Measurements from ENCODE around the gene ZNF324B. TPM values are rescaled to one million over a fixed set of nuclear protein-coding genes. Genes with fewer than 3 reads are reported as not detected.
A peak's percentile ranks its signal among the peaks of the same experiment; 100 is the strongest.
"Not testable (repeated sequence)": the region's sequence is repeated elsewhere in the genome, so short reads cannot be mapped to it uniquely, and the experiment has no call there.

ZNF324B gene
- total RNA-seq, 1 donor from 2014 or later: 8.0 TPM

- Mint-ChIP-seq H3K4me3 (no peak overlapping the region), H3K27me3 (ENCODE audit: low read depth) (no peaks in the 10 kb centered on the region), H3K4me1 (no peaks in the 10 kb centered on the region), H3K9me3 (peaks cover 58% of the 10 kb centered on the region), H3K36me3 (peaks cover 62% of the 10 kb centered on the region), H3K27ac (no peak overlapping the region)
- no peak for DNase-seq (ENCODE audit: low spot score in 2 of 2, unreplicated experiment in 2 of 2)
- no peak for TF ChIP-seq CTCF (IDR thresholded peaks at IDR 0.05; ENCODE audit: unreplicated experiment)
These were observed 21.7 kb upstream of the ZNF324B start for GRCh38 chr19:58429745-58430144.

- H3K9me3 Mint-ChIP-seq: peaks cover 71% of the 10 kb centered on the region
- H3K27ac Mint-ChIP-seq: no peak overlapping the region
- peaks cover 5% of the 10 kb centered on the region for H3K27me3 Mint-ChIP-seq (ENCODE audit: low read depth)
- no peak for DNase-seq (ENCODE audit: low spot score in 2 of 2, unreplicated experiment in 2 of 2)
- H3K4me1 Mint-ChIP-seq: peaks cover 2% of the 10 kb centered on the region
- TF ChIP-seq CTCF (IDR thresholded peaks at IDR 0.05; ENCODE audit: unreplicated experiment): no peak
- no peak overlapping the region for H3K4me3 Mint-ChIP-seq
- H3K36me3 Mint-ChIP-seq: peaks cover 85% of the 10 kb centered on the region
These were observed 17.2 kb upstream of the ZNF324B start for GRCh38 chr19:58434217-58434616.

- H3K4me1 Mint-ChIP-seq: peaks cover 13% of the 10 kb centered on the region
- peaks cover 52% of the 10 kb centered on the region for H3K36me3 Mint-ChIP-seq
- H3K9me3 Mint-ChIP-seq: peaks cover 62% of the 10 kb centered on the region
- TF ChIP-seq CTCF (IDR thresholded peaks at IDR 0.05; ENCODE audit: unreplicated experiment): no peak
- H3K27ac Mint-ChIP-seq: peak within 1 kb of the TSS; percentile 94
- peak; percentile 84 to 85 for DNase-seq (ENCODE audit: low spot score in 2 of 2, unreplicated experiment in 2 of 2)
- peak within 1 kb of the TSS; percentile 84 for H3K4me3 Mint-ChIP-seq
- peaks cover 45% of the 10 kb centered on the region for H3K27me3 Mint-ChIP-seq (ENCODE audit: low read depth)
These were observed 11.6 kb upstream of the ZNF324B start, which contains the start of gene ZNF132 for GRCh38 chr19:58439576-58440554. TSS of gene ZNF132 (minus strand) at chr19:58440153. CDS start at chr19:58439821, 332 bp downstream.

- peak overlapping the region; percentile 84 for H3K4me3 Mint-ChIP-seq
- DNase-seq (ENCODE audit: low spot score in 2 of 2, unreplicated experiment in 2 of 2): no peak
These were observed 10.9 kb upstream of the ZNF324B start for GRCh38 chr19:58440556-58440955.

GRCh38 chr19:58442986-58443385 lies 8.4 kb upstream of the ZNF324B start:
- not testable (repeated sequence) for H3K4me3 Mint-ChIP-seq; H3K27ac Mint-ChIP-seq; DNase-seq (ENCODE audit: low spot score in 2 of 2, unreplicated experiment in 2 of 2)
- peaks cover 38% of the 10 kb centered on the region for H3K9me3 Mint-ChIP-seq
- H3K27me3 Mint-ChIP-seq (ENCODE audit: low read depth): peaks cover 64% of the 10 kb centered on the region
- H3K36me3 Mint-ChIP-seq: peaks cover 22% of the 10 kb centered on the region
- peaks cover 13% of the 10 kb centered on the region for H3K4me1 Mint-ChIP-seq

More at GRCh38 chr19:58440556-58440955, 10.9 kb upstream of the ZNF324B start:
- Mint-ChIP-seq H3K36me3 (peaks cover 45% of the 10 kb centered on the region), H3K4me1 (peaks cover 13% of the 10 kb centered on the region), H3K27ac (peak overlapping the region; percentile 94), H3K27me3 (ENCODE audit: low read depth) (peaks cover 50% of the 10 kb centered on the region), H3K9me3 (peaks cover 55% of the 10 kb centered on the region)
- no peak for TF ChIP-seq CTCF (IDR thresholded peaks at IDR 0.05; ENCODE audit: unreplicated experiment)

- not testable (repeated sequence) for H3K9me3 Mint-ChIP-seq; H3K36me3 Mint-ChIP-seq; H3K4me3 Mint-ChIP-seq; DNase-seq (ENCODE audit: low spot score in 2 of 2, unreplicated experiment in 2 of 2); H3K27ac Mint-ChIP-seq
- H3K27me3 Mint-ChIP-seq (ENCODE audit: low read depth): peaks cover 43% of the 10 kb centered on the region
- peaks cover 17% of the 10 kb centered on the region for H3K4me1 Mint-ChIP-seq
These were observed 2.6 kb upstream of the ZNF324B start for GRCh38 chr19:58448860-58449259.

- H3K9me3 Mint-ChIP-seq; DNase-seq (ENCODE audit: low spot score in 2 of 2, unreplicated experiment in 2 of 2); H3K36me3 Mint-ChIP-seq; H3K4me3 Mint-ChIP-seq; H3K27ac Mint-ChIP-seq: not testable (repeated sequence)
- H3K27me3 Mint-ChIP-seq (ENCODE audit: low read depth): peaks cover 32% of the 10 kb centered on the region
- peaks cover 17% of the 10 kb centered on the region for H3K4me1 Mint-ChIP-seq
These were observed 1.4 kb upstream of the ZNF324B start for GRCh38 chr19:58449980-58450379.
